Large intestine (tissue), 3 donors: ENCODE results near the gene DRC1. TPM values are rescaled to one million over a fixed set of nuclear protein-coding genes. Genes with fewer than 3 reads are reported as not detected.

Source experiments
- DNase-seq, 2 donors: peaks; one replicate each; pipeline versions ENCODE4 v3.0.0 to v3.0.0-alpha.2; 2013
- H3K27ac ChIP-seq: one replicate; pipeline ENCODE4 v1.5.1; 2013; ENCODE audit warnings: low read length
- H3K27me3 ChIP-seq: 2 replicates; pipeline ENCODE4 v1.6.1; 2013; ENCODE audit warnings: low read length; ENCODE audit not compliant: control insufficient read depth, insufficient read depth
- H3K36me3 ChIP-seq: 2 replicates; pipeline ENCODE4 v1.6.1; 2013; ENCODE audit warnings: low read length; ENCODE audit not compliant: control insufficient read depth, insufficient read depth
- H3K4me1 ChIP-seq: one replicate; pipeline ENCODE4 v1.6.1; 2013; ENCODE audit warnings: low read length; ENCODE audit not compliant: control insufficient read depth, insufficient read depth
- H3K4me3 ChIP-seq: one replicate; pipeline ENCODE4 v1.5.1; 2013; ENCODE audit warnings: low read length
- H3K9me3 ChIP-seq: one replicate; pipeline ENCODE4 v1.6.1; 2013; ENCODE audit warnings: mild to moderate bottlenecking, low read depth, low read length, moderate library complexity; ENCODE audit not compliant: control insufficient read depth
- WGBS: methylation state at CpG from one replicate; pipeline ENCODE4 v1.1.5; 2013; ENCODE audit warnings: low lambda C conversion rate; ENCODE audit not compliant: insufficient coverage; 5-methylcytosine and 5-hydroxymethylcytosine counted together
- polyA plus RNA-seq: library from polyadenylated mRNA; unstranded; fragments of 120-200 nt; gene quantifications from one replicate; pipeline ENCODE4 v1.2.1, GENCODE V29; 2013

Gene DRC1
- polyA plus RNA-seq, 1 donor, result 0.76 TPM

DNA sequence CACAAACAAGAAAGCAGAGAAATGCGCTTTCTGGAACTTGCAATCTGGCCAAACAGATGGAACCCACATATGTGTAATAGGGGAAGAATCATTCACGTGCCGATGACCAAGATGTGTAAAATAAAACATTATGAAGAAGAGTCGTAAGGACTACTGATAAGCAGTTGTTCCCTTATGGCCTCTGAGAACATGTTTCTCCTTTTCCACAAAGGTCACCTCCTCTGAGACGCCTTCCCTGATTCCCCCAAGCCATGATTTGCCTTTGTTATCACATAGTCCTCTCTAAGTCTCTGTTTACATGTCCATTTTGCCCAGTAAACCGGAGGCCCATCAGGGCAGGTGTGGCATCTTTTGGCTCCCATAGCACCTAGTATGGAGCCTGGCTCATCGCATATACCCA, 68.2 kb downstream of the DRC1 start:
- no peak for DNase-seq

GRCh38 chr2:26470601-26471260, 69.0 kb downstream of the DRC1 start:
- no peak overlapping the region for H3K4me3 ChIP-seq
- H3K36me3 ChIP-seq, result no peaks in the 10 kb centered on the region
- no peak overlapping the region for H3K27ac ChIP-seq
- H3K9me3 ChIP-seq, result no peaks in the 10 kb centered on the region
- H3K4me1 ChIP-seq, result no peaks in the 10 kb centered on the region
- H3K27me3 ChIP-seq, result no peaks in the 10 kb centered on the region
- no peak for DNase-seq
- 100% methylated on average over 1 of the region's 9 CpGs for WGBS

More for the DNA sequence above, 68.2 kb downstream of the DRC1 start:
- Histone ChIP-seq H3K27me3 (no peaks in the 10 kb centered on the region), H3K36me3 (no peaks in the 10 kb centered on the region), H3K9me3 (no peaks in the 10 kb centered on the region), H3K27ac (no peak overlapping the region), H3K4me1 (no peaks in the 10 kb centered on the region), H3K4me3 (no peak overlapping the region)
- WGBS, result no CpG with 5 or more reads among the region's 7 CpGs

DNA sequence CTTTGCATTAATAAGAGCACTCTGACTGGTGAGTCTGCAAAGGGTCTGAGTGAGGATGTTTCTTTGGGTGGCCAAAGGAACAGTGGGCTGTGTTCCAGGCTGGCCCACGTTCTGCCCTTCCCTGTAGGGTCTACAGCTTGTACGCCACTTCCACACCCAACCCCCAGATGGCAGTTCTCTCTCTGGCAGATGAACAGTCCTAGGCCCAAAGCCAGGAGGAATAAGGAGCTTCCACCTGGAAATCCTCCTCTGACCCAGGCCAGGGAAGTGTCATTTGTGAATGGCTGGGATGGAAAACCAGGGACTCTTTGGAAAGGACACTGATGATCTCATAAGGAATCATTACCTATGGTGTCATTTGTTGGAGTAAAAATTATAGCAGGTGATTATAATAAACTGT, 69.6 kb downstream of the DRC1 start:
- H3K4me3 ChIP-seq, result no peak overlapping the region
- no peaks in the 10 kb centered on the region for H3K4me1 ChIP-seq
- WGBS, result no CpG with 5 or more reads among the region's 2 CpGs
- H3K9me3 ChIP-seq, result no peaks in the 10 kb centered on the region
- no peak for DNase-seq
- no peaks in the 10 kb centered on the region for H3K36me3 ChIP-seq
- H3K27me3 ChIP-seq, result no peaks in the 10 kb centered on the region
- H3K27ac ChIP-seq, result no peak overlapping the region

DNA sequence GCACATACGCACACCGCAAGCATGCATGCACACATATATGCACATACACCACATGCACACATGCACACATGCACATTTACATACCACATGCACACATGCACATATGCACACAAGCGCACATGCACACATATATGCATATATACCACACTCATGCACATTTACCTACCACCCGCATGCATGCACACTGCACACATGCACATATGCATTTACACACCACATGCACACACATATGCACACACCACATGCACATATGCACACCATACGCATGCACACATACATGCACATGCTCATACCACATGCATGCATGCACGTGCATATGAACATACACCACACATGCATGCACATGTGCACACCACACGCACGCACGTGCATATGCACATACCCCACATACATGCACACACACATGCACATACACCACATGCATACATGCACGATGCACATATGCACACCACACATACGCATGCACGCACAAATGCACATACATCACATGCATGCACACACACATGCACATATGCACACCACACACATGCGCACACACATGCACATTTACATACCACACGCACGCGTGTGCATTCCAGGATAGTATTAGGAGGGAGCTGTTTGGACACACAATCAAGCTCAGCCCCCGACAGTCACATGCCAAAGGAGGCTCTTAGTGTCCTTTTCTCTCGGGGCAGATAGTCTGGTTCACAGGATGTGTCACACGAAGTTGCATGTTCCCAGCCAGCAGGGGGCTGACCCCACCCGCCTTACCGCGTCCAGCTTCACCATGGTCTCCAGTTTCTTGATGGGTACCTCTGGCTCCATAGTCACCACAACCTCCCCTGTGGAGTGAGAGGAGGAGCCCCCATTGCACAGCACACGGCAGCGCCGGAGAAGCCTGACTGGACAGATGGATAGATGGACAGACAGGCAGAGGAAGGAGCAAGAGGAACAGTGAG, 70.3 kb downstream of the DRC1 start:
- no peak overlapping the region for H3K27ac ChIP-seq
- WGBS, result no CpG with 5 or more reads among the region's 25 CpGs
- no peaks in the 10 kb centered on the region for H3K9me3 ChIP-seq
- DNase-seq, result no peak
- no peaks in the 10 kb centered on the region for H3K36me3 ChIP-seq
- H3K27me3 ChIP-seq, result no peaks in the 10 kb centered on the region
- no peaks in the 10 kb centered on the region for H3K4me1 ChIP-seq
- no peak overlapping the region for H3K4me3 ChIP-seq

DNA sequence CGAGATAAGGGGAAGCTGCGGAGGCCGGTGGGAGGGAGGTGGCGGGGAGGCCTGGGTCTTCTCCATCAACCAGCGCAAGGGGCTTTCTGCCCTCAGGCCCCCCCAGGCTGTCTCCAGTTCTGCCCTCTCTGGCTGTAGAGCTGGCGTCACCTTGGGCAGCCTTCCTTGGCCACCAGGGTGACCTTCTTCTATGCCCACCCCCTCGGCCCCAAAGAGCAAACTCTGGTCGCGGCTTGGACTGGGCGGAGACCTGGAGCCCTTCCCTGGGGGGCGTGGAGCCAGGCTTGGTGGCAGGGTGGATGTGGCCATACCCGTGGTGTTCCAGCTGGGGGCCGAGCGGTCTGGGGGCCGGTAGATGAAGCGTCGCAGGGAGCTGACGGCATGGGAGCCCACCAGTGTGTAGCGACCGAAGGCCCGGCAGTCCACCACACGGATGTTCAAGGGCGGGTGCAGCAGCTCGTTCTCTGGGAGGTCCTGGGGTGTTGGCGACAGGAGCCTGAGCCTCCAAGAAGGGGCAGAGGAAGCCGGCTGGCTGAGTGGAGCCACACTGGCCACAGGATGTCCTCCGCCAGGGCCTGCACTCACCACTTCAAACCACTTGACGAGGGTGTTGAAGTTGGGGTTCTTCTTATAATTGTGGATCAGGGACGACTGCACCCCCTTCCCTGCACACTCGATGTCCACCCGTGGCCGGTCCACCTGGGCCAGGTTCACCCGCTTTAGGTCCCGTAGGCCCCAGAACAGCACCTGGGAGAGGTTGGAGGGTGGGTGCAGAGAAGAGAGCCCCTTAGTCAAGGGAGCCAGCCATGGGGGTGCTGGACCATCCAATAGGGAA, 71.3 kb downstream of the DRC1 start:
- Histone ChIP-seq H3K36me3 (no peaks in the 10 kb centered on the region), H3K27ac (no peak overlapping the region), H3K9me3 (no peaks in the 10 kb centered on the region), H3K4me3 (no peak overlapping the region), H3K4me1 (no peaks in the 10 kb centered on the region), H3K27me3 (no peaks in the 10 kb centered on the region)
- DNase-seq, result no peak
- WGBS, result no CpG with 5 or more reads among the region's 34 CpGs

GRCh38 chr2:26473796-26474195, 72.1 kb downstream of the DRC1 start:
- H3K4me3 ChIP-seq, result no peak overlapping the region
- no peaks in the 10 kb centered on the region for H3K27me3 ChIP-seq
- no peak overlapping the region for H3K27ac ChIP-seq
- H3K9me3 ChIP-seq, result no peaks in the 10 kb centered on the region
- WGBS, result no CpG with 5 or more reads among the region's 9 CpGs
- no peaks in the 10 kb centered on the region for H3K4me1 ChIP-seq
- no peaks in the 10 kb centered on the region for H3K36me3 ChIP-seq
- DNase-seq, result no peak

GRCh38 chr2:26474261-26474785, 72.6 kb downstream of the DRC1 start:
- Histone ChIP-seq H3K36me3 (no peaks in the 10 kb centered on the region), H3K27ac (no peak overlapping the region), H3K27me3 (no peaks in the 10 kb centered on the region), H3K4me3 (no peak overlapping the region), H3K4me1 (peaks cover 2% of the 10 kb centered on the region), H3K9me3 (no peaks in the 10 kb centered on the region)
- WGBS, result no CpG with 5 or more reads among the region's 14 CpGs
- no peak for DNase-seq

GRCh38 chr2:26475037-26475436, 73.3 kb downstream of the DRC1 start:
- no peaks in the 10 kb centered on the region for H3K27me3 ChIP-seq
- no CpG with 5 or more reads among the region's 6 CpGs for WGBS
- H3K27ac ChIP-seq, result no peak overlapping the region
- no peak for DNase-seq
- H3K9me3 ChIP-seq, result no peaks in the 10 kb centered on the region
- H3K4me3 ChIP-seq, result no peak overlapping the region
- H3K4me1 ChIP-seq, result peaks cover 9% of the 10 kb centered on the region
- H3K36me3 ChIP-seq, result no peaks in the 10 kb centered on the region

- Histone ChIP-seq H3K9me3 (peaks cover 2% of the 10 kb centered on the region), H3K4me3 (no peak overlapping the region), H3K36me3 (no peaks in the 10 kb centered on the region), H3K27me3 (no peaks in the 10 kb centered on the region), H3K27ac (no peak overlapping the region), H3K4me1 (peaks cover 19% of the 10 kb centered on the region)
- no peak for DNase-seq
- WGBS, result no CpG with 5 or more reads among the region's 22 CpGs
Measured at GRCh38 chr2:26475832-26476501, 74.2 kb downstream of the DRC1 start.
